ENCODE measurements around the gene PFKP.

DNA sequence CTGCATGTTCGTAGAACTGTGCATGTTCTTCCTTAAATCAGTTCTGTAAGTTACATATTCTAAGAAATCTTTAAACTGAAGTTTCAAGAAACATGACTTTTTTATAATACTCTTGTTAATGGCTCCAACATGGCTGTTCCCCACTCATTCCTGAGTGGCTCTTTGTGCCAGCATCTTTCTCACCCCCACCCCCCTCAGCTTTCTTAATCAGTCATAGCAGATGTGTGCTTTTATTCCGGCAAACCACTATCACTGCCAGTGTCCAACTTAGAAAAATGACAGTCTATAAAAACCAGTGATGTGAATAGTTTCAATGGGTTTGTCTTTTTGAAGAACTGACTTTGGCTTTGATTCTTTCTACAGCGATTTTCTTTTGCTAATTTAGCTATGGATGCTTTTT is 67.7 kb downstream of the PFKP start:
- TF ChIP-seq CTCF (IDR thresholded peaks at IDR 0.05; ENCODE audit: insufficient read depth, low read length, poor library complexity, severe bottlenecking) (no peak), EZH2phosphoT487 (conservative IDR thresholded peaks at IDR 0.05; ENCODE audit: low read length) (no peak)

Measured in SU-DHL-6 (cell line).